ENCODE data around the gene TCFL5.

Gene TCFL5

GRCh38 chr20:62820962-62821725 lies 40.5 kb downstream of the TCFL5 start:
- no peak for DNase-seq

- DNase-seq: no peak
These were observed 41.2 kb downstream of the TCFL5 start for GRCh38 chr20:62820208-62820961.

- DNase-seq: no peak
These were observed 42.0 kb downstream of the TCFL5 start for GRCh38 chr20:62819494-62820174.

GRCh38 chr20:62818592-62819493 lies 42.8 kb downstream of the TCFL5 start:
- DNase-seq: no peak

GRCh38 chr20:62817975-62818591 lies 43.5 kb downstream of the TCFL5 start:
- DNase-seq: no peak

- DNase-seq: no peak
These were observed 44.4 kb downstream of the TCFL5 start, which contains the start of gene COL9A3 for GRCh38 chr20:62816884-62817873. COL9A3 (plus strand) TSS chr20:62817050; CDS start chr20:62817065, 15 bp downstream.

GRCh38 chr20:62816031-62816883 lies 45.4 kb downstream of the TCFL5 start:
- no peak for DNase-seq

GRCh38 chr20:62815066-62815991 lies 46.3 kb downstream of the TCFL5 start:
- DNase-seq: no peak

GRCh38 chr20:62814709-62815065 lies 46.9 kb downstream of the TCFL5 start:
- no peak for DNase-seq

- DNase-seq: no peak
These were observed 47.4 kb downstream of the TCFL5 start for GRCh38 chr20:62814060-62814708.

- no peak for DNase-seq
These were observed 48.0 kb downstream of the TCFL5 start for GRCh38 chr20:62813588-62813987.

GRCh38 chr20:62812907-62813200 lies 48.8 kb downstream of the TCFL5 start:
- no peak for DNase-seq

GRCh38 chr20:62812181-62812906 lies 49.3 kb downstream of the TCFL5 start:
- DNase-seq: no peak

GRCh38 chr20:62811720-62812119 lies 49.9 kb downstream of the TCFL5 start:
- DNase-seq: no peak

GRCh38 chr20:62811320-62811719 lies 50.3 kb downstream of the TCFL5 start:
- DNase-seq: no peak

- no peak for DNase-seq
These were observed 51.8 kb downstream of the TCFL5 start for GRCh38 chr20:62809530-62810428.

Data from bone marrow (tissue), 2 donors.